ENCODE results near the gene MARCHF3. TPM values are rescaled to one million over a fixed set of nuclear protein-coding genes. Genes with fewer than 3 reads are reported as not detected.

The MARCHF3 gene
- total and polyA plus RNA-seq, 2 of the 13 experiments (the other 11 are each of a cell fraction or from before 2014, with no cell fraction given) = 4.8 to 11.9 TPM

DNA sequence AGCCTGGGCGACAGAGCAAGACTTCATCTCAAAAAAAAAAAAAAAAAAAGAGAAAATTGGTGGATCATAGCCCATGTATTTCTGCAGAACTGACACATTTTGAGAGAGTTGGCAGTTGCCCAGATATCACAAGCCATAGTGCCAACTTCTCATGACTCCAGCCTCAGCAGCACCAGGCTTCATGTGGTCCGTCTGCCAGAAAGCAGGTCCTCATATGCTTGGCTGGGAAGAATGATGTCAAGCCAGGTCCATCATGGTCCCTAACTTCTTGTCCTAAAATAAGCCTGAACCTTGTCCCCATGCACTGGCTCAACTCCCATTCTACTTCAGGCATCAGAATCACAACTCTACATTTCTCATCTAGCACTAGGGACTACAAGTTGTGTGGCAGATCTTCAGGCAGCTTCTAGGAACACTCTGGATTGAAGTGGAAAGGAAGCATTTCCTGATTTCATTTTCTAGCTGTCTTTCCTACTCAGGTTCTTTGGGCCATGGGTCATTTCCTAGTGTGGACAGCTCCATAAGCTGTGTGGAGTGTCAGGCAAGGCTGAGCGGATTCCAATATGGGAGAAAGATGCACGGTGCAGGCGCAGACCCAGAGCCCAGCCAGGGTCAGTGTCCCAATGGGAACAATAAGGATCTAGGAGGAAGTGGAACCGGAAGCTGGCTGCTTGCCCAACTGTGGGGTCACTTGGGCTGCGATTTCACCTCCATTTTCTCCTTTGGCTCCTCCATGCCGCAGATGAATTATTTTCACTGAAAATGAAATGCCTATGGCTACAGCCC lies 163.3 kb downstream of the MARCHF3 start:
- TF ChIP-seq HNRNPL (IDR thresholded peaks at IDR 0.05; ENCODE audit: low read depth, low read length) = no peak
- no peak for FAIRE-seq
- no peak overlapping the region for H3K9ac ChIP-seq (ENCODE audit: insufficient read depth, low read depth, low read length)
- CTCF ChIA-PET (ENCODE audit: low intra/inter-chr PET ratio, low total read pairs) = no interaction called here
- ATAC-seq = no peak
- no peak for DNase-seq (ENCODE audit: low spot score)
- no peaks in the 10 kb centered on the region for H3K27me3 ChIP-seq (ENCODE audit: control insufficient read depth in 1 of 2, insufficient read depth in 2 of 2, low read length in 2 of 2)
- no peak overlapping the region for H2AFZ ChIP-seq (ENCODE audit: low read length)
- no peak overlapping the region for H3K27ac ChIP-seq (ENCODE audit: extremely low read length, insufficient read depth, low read length)
- H3K36me3 ChIP-seq (replicated peaks in 1 of 2; ENCODE audit: control insufficient read depth in 1 of 2, insufficient read depth in 2 of 2, low read length in 2 of 2) = no peaks in the 10 kb centered on the region; a peak in 1 of 5 replicates
- H3K4me3 ChIP-seq (replicated peaks in 1 of 3; ENCODE audit: insufficient read depth in 1 of 3, low read depth in 2 of 3, low read length in 3 of 3) = no peak overlapping the region
- POLR2A ChIA-PET = no interaction called here
- H3K9me3 ChIP-seq (ENCODE audit: low read length) = no peaks in the 10 kb centered on the region
- no peak overlapping the region for H3K4me2 ChIP-seq (ENCODE audit: low read depth, low read length)
- in situ Hi-C loops (cut with HindIII; ENCODE audit: extremely low pct_ligation_motif_present, low pct_unique_long_range_greater_than_20kb) = no loop called here
- no TSS peak for BruUV-seq (replicated peaks)
- no peaks in the 10 kb centered on the region for H4K20me1 ChIP-seq (ENCODE audit: insufficient read depth, low read length)
- intact Hi-C loops (cut with micrococcal nuclease; ENCODE audit: unreplicated experiment) = no loop called here
- no peaks in the 10 kb centered on the region for H3K4me1 ChIP-seq (ENCODE audit: insufficient read depth, low read length)
- 88% methylated on average over 7 of the region's 8 CpGs for WGBS (ENCODE audit: low lambda C conversion rate)
- H3K79me2 ChIP-seq (ENCODE audit: insufficient read depth, low read length) = no peaks in the 10 kb centered on the region

GRCh38 chr5:126865299-126865698 lies 165.1 kb downstream of the MARCHF3 start:
- H3K27me3 ChIP-seq (ENCODE audit: control insufficient read depth in 1 of 2, insufficient read depth in 2 of 2, low read length in 2 of 2) = no peaks in the 10 kb centered on the region
- H3K36me3 ChIP-seq (replicated peaks in 1 of 2; ENCODE audit: control insufficient read depth in 1 of 2, insufficient read depth in 2 of 2, low read length in 2 of 2) = no peaks in the 10 kb centered on the region
- no peak overlapping the region for H3K27ac ChIP-seq (ENCODE audit: extremely low read length, insufficient read depth, low read length)
- no peak overlapping the region for H2AFZ ChIP-seq (ENCODE audit: low read length)
- H3K4me2 ChIP-seq (ENCODE audit: low read depth, low read length) = no peak overlapping the region
- ChIA-PET CTCF (ENCODE audit: low intra/inter-chr PET ratio, low total read pairs) (no interaction called here), POLR2A (no interaction called here)
- BruUV-seq (replicated peaks) = no TSS peak
- intact Hi-C loops (cut with micrococcal nuclease; ENCODE audit: unreplicated experiment) = no loop called here
- no peaks in the 10 kb centered on the region for H3K79me2 ChIP-seq (ENCODE audit: insufficient read depth, low read length)
- DNase-seq (ENCODE audit: low spot score) (no peak), FAIRE-seq (no peak), ATAC-seq (no peak)
- no peak overlapping the region for H3K4me3 ChIP-seq (replicated peaks in 1 of 3; ENCODE audit: insufficient read depth in 1 of 3, low read depth in 2 of 3, low read length in 3 of 3)
- H3K9me3 ChIP-seq (ENCODE audit: low read length) = no peaks in the 10 kb centered on the region
- no peaks in the 10 kb centered on the region for H3K4me1 ChIP-seq (ENCODE audit: insufficient read depth, low read length)
- H3K9ac ChIP-seq (ENCODE audit: insufficient read depth, low read depth, low read length) = no peak overlapping the region
- 94% methylated on average over 3 of the region's 3 CpGs for WGBS (ENCODE audit: low lambda C conversion rate)
- H4K20me1 ChIP-seq (ENCODE audit: insufficient read depth, low read length) = no peaks in the 10 kb centered on the region
- in situ Hi-C loops (cut with HindIII; ENCODE audit: extremely low pct_ligation_motif_present, low pct_unique_long_range_greater_than_20kb) = no loop called here
- no peak for TF ChIP-seq ZNF251 (CRISPR knock-in tag; IDR thresholded peaks at IDR 0.05)
- TF ChIP-seq ZFP62 (CRISPR knock-in tag; IDR thresholded peaks at IDR 0.05) = no peak
- TF ChIP-seq ZNF33A (CRISPR knock-in tag; IDR thresholded peaks at IDR 0.05; ENCODE audit: borderline replicate concordance) = no peak
- TF ChIP-seq PRMT3 (CRISPR knock-in tag; IDR thresholded peaks at IDR 0.05; ENCODE audit: borderline replicate concordance, low read depth) = no peak
- no peak for TF ChIP-seq ZNF790 (CRISPR knock-in tag; IDR thresholded peaks at IDR 0.05; ENCODE audit: borderline replicate concordance)
- TF ChIP-seq PHF21A (CRISPR knock-in tag; IDR thresholded peaks at IDR 0.05) = no peak
- TF ChIP-seq, protein P1, sequence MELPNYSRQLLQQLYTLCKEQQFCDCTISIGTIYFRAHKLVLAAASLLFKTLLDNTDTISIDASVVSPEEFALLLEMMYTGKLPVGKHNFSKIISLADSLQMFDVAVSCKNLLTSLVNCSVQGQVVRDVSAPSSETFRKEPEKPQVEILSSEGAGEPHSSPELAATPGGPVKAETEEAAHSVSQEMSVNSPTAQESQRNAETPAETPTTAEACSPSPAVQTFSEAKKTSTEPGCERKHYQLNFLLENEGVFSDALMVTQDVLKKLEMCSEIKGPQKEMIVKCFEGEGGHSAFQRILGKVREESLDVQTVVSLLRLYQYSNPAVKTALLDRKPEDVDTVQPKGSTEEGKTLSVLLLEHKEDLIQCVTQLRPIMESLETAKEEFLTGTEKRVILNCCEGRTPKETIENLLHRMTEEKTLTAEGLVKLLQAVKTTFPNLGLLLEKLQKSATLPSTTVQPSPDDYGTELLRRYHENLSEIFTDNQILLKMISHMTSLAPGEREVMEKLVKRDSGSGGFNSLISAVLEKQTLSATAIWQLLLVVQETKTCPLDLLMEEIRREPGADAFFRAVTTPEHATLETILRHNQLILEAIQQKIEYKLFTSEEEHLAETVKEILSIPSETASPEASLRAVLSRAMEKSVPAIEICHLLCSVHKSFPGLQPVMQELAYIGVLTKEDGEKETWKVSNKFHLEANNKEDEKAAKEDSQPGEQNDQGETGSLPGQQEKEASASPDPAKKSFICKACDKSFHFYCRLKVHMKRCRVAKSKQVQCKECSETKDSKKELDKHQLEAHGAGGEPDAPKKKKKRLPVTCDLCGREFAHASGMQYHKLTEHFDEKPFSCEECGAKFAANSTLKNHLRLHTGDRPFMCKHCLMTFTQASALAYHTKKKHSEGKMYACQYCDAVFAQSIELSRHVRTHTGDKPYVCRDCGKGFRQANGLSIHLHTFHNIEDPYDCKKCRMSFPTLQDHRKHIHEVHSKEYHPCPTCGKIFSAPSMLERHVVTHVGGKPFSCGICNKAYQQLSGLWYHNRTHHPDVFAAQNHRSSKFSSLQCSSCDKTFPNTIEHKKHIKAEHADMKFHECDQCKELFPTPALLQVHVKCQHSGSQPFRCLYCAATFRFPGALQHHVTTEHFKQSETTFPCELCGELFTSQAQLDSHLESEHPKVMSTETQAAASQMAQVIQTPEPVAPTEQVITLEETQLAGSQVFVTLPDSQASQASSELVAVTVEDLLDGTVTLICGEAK (IDR thresholded peaks at IDR 0.05) = no peak
- TF ChIP-seq, protein P1 (CRISPR knock-in tag; IDR thresholded peaks at IDR 0.05) = no peak
- TF ChIP-seq ZNF225 (CRISPR knock-in tag; IDR thresholded peaks at IDR 0.05) = no peak
